NT2/D1 (cell line): ENCODE measurements around the gene TGM6.

Experiments used
- DNase-seq: peaks from one replicate; pipeline ENCODE4 v3.0.0-alpha.2; 2011; ENCODE audit warnings: low read depth, low spot score
- H3K27me3 ChIP-seq: 2 replicates; pipeline ENCODE4 v1.6.0; 2011; ENCODE audit warnings: mild to moderate bottlenecking; ENCODE audit not compliant: insufficient read length, insufficient read depth
- H3K36me3 ChIP-seq: 2 replicates; pipeline ENCODE4 v1.6.1; 2011; ENCODE audit warnings: mild to moderate bottlenecking, low read length, mixed read lengths; ENCODE audit not compliant: insufficient read depth, insufficient read length
- H3K4me1 ChIP-seq: 2 replicates; pipeline ENCODE4 v1.5.1; 2011; ENCODE audit not compliant: insufficient read depth, insufficient read length
- H3K4me3 ChIP-seq: 2 replicates; pipeline ENCODE4 v1.5.1; 2011; ENCODE audit warnings: low read depth; ENCODE audit not compliant: insufficient read length
- H3K9ac ChIP-seq: 2 replicates; pipeline ENCODE4 v1.6.0; 2011; ENCODE audit warnings: low read depth; ENCODE audit not compliant: insufficient read length
- H3K9me3 ChIP-seq: 2 replicates; pipeline ENCODE4 v1.5.1; 2011; ENCODE audit warnings: mild to moderate bottlenecking, low read length; ENCODE audit not compliant: insufficient read depth
- SUZ12 ChIP-seq: IDR thresholded peaks from 2 replicates; pipeline ENCODE4 v1.6.1; 2011; ENCODE audit not compliant: insufficient read length, insufficient read depth; ENCODE audit errors: extremely low read depth
- YY1 ChIP-seq: IDR thresholded peaks from 2 replicates; pipeline ENCODE4 v1.6.1; 2011; ENCODE audit not compliant: insufficient read length, insufficient read depth
- ZNF274 ChIP-seq: IDR thresholded peaks from 2 replicates; pipeline ENCODE4 v1.6.1; 2011; ENCODE audit warnings: mild to moderate bottlenecking, low read depth, low read length

Gene TGM6

DNA sequence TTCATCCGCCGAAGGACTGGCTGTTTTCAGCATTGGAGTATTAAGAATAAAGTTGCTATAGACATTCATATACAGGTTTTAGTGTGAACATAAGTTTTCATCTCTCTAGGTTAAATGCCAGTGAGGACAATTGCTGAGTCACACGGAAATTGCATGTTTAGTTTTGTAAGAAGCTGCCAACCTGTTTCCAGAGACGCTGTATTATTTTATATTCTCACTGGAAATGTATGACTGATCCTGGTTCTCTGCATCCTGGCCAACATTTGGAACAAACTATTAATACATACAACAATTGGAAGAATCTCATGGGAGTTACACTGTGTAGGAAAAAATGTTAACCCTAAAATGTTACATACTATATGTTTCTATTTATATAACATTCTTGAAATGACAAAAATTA, 16.7 kb upstream of the TGM6 start:
- TF ChIP-seq YY1 (no peak), SUZ12 (no peak), ZNF274 (no peak)

DNA sequence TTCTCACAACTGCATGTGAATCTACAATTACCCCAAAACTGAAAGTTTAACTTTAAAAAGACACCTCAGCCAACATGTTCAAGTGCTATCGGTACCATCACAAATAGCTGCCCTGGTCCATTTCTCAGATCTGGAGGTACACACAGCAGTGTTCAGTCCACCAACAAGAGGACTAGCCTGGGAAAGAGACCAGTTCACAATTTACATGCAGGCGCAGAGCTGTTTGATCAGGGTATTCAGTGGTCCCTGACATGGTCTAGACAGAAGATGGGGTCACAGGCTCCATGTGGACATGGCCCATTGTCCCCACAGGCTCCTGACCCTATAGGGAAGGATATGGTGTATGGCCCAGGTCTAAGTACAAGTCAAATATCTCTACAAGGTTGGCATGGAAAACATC, 15.6 kb upstream of the TGM6 start:
- Histone ChIP-seq H3K27me3 (no peaks in the 10 kb centered on the region), H3K36me3 (no peaks in the 10 kb centered on the region)
- no peak for DNase-seq

More for the DNA sequence above, 16.7 kb upstream of the TGM6 start:
- Histone ChIP-seq H3K27me3 (no peaks in the 10 kb centered on the region), H3K9ac (no peak overlapping the region), H3K9me3 (peaks cover 10% of the 10 kb centered on the region), H3K36me3 (no peaks in the 10 kb centered on the region), H3K4me3 (no peak overlapping the region), H3K4me1 (no peaks in the 10 kb centered on the region)
- DNase-seq, result no peak

DNA sequence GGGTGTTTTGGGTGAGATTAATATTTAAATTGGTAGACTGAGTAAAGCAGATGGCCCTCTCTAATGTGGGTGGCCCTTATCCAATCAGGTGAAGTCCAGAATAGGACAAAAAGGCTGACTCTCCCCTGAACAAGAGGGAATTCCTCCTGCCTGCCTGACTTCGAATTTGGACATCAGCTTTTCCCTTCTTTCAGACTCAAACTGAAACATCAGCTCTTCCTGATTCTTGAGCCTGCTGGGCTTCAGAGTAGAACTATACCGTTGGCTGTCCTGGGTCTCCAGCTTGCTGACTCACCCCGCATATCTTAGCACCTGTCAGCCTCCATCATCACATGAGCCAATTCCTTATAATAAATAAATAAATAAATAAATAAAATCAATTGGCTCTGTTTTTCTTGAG, 15.0 kb upstream of the TGM6 start:
- H3K36me3 ChIP-seq, result no peaks in the 10 kb centered on the region
- no peak for TF ChIP-seq SUZ12
- no peak for TF ChIP-seq ZNF274
- no peak for TF ChIP-seq YY1
- H3K9me3 ChIP-seq, result peaks cover 8% of the 10 kb centered on the region
- DNase-seq, result no peak
- H3K4me1 ChIP-seq, result no peaks in the 10 kb centered on the region
- no peak overlapping the region for H3K9ac ChIP-seq
- H3K4me3 ChIP-seq, result no peak overlapping the region
- H3K27me3 ChIP-seq, result no peaks in the 10 kb centered on the region

More for the DNA sequence above, 15.6 kb upstream of the TGM6 start:
- no peak overlapping the region for H3K9ac ChIP-seq
- peaks cover 10% of the 10 kb centered on the region for H3K9me3 ChIP-seq
- TF ChIP-seq YY1, result no peak
- TF ChIP-seq SUZ12, result no peak
- TF ChIP-seq ZNF274, result no peak
- no peak overlapping the region for H3K4me3 ChIP-seq
- H3K4me1 ChIP-seq, result no peaks in the 10 kb centered on the region

DNA sequence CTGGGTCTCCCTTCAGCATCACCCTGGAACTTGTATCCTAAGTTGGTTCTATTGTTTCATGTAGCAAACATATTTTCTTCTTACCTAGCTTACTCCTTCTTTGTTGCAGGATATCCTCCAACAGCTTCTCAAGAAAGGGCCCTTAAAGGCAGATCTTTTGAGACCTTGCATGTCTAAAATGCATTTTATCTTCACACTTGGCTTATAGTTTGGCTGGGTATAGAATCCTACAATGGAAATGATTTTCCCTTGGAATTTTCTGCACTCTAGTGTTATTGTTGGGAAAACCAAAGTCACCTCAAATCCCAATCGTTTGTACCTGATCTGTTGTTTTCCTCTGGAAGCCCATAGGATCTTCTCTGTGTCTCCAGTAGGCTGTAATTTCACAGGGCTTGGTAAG, 12.1 kb upstream of the TGM6 start:
- Histone ChIP-seq H3K9me3 (no peaks in the 10 kb centered on the region), H3K27me3 (no peaks in the 10 kb centered on the region), H3K36me3 (no peaks in the 10 kb centered on the region), H3K9ac (no peak overlapping the region), H3K4me3 (no peak overlapping the region), H3K4me1 (no peaks in the 10 kb centered on the region)
- DNase-seq, result no peak
- TF ChIP-seq YY1, result no peak
- TF ChIP-seq ZNF274, result no peak
- no peak for TF ChIP-seq SUZ12

DNA sequence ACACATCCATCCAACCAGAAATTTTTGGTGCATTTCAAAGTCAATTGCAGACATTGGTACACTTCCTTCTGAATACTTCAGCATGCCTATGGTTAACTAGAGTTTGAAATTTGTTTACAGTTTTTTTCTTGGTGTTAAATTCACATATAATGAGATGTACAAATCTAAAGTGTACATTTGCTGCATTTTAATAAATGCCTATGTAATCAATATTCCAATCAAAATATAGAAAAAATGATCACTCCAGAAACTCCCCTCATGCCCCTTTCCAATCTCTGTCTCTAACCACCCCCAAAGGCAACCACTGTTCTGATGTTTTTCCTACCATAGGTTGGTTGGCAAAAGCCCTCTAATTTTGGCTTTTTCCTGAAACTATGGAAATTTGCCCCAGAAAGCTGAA, 7.6 kb upstream of the TGM6 start:
- no peaks in the 10 kb centered on the region for H3K36me3 ChIP-seq
- H3K9me3 ChIP-seq, result no peaks in the 10 kb centered on the region
- no peaks in the 10 kb centered on the region for H3K4me1 ChIP-seq
- DNase-seq, result no peak
- no peak overlapping the region for H3K4me3 ChIP-seq
- TF ChIP-seq SUZ12, result no peak
- no peak for TF ChIP-seq ZNF274
- H3K27me3 ChIP-seq, result no peaks in the 10 kb centered on the region
- H3K9ac ChIP-seq, result no peak overlapping the region

DNA sequence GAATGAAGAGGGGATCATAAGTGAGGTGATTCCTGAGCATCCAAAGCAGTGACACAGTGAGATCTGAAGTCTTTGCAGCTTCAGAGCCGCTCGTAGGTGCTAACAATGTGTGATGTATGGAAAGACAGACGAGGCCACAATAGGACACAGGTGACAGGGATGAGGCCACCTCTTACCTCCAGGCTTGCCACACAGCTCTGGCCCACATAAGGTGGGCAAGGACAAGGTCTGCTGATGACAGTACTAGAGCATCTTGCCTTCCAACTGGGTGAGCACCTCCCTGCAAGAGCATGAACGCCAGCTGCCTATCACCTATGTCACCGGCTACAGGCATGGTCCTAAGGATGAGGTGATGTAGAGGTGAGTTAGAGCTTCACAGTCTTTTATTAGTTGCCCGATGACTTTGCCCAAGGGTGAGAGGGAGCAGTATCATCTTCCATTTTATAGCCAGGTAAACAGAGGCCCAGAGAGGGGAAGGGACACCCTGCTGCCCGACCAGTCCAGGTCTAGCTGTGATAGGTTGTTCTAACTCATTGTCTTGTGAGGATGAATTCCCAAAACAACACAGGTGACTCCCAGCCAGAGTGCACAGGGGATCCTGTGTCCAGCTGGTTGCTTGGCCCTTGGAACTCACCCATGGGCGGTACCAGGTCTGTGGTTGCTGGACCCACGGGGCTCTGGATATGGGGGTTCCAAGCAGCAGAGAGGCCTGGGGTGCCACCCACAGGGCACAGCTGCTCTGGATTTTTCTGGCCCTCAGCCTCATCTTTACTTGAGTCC, 6.2 kb upstream of the TGM6 start:
- no peak for DNase-seq
- TF ChIP-seq SUZ12, result no peak
- no peak for TF ChIP-seq YY1
- no peak for TF ChIP-seq ZNF274
- Histone ChIP-seq H3K4me1 (no peaks in the 10 kb centered on the region), H3K27me3 (no peaks in the 10 kb centered on the region), H3K36me3 (no peaks in the 10 kb centered on the region), H3K9me3 (no peaks in the 10 kb centered on the region), H3K9ac (no peak overlapping the region), H3K4me3 (no peak overlapping the region)

DNA sequence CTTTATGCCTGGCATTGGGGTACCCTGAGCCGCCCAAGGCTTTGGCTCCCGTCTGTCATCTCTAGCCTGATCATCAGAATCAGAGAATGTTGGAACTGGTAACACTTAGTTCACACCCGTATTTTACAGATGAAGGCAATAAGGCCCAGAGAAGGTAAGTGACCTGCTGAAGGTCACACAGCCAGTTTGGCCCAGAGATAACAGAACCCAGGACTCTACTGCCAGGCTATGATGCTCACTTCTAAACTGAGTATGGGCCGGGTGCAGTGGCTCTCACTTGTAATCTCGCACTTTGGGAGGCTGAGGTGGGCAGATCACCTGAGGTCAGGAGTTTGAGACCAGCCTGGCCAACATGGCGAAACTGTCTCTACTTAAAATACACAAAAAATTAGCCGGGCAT, 1.8 kb upstream of the TGM6 start:
- TF ChIP-seq ZNF274, result no peak
- TF ChIP-seq SUZ12, result no peak
- no peak for TF ChIP-seq YY1
- Histone ChIP-seq H3K4me1 (peaks cover 6% of the 10 kb centered on the region), H3K9me3 (no peaks in the 10 kb centered on the region), H3K4me3 (no peak overlapping the region), H3K27me3 (no peaks in the 10 kb centered on the region), H3K36me3 (no peaks in the 10 kb centered on the region), H3K9ac (no peak overlapping the region)
- no peak for DNase-seq
